ENCODE measurements around the gene NAV3.

The NAV3 gene

GRCh38 chr12:77928078-77928477 lies 97.4 kb downstream of the NAV3 start:
- DNase-seq: no peak

GRCh38 chr12:77932216-77932615 lies 101.5 kb downstream of the NAV3 start:
- DNase-seq: no peak

GRCh38 chr12:77938301-77938700 lies 107.6 kb downstream of the NAV3 start:
- DNase-seq: no peak

GRCh38 chr12:77940011-77940423 lies 109.3 kb downstream of the NAV3 start:
- DNase-seq: no peak

- no peak for DNase-seq
These were observed 109.9 kb downstream of the NAV3 start for GRCh38 chr12:77940567-77940966.

GRCh38 chr12:77941401-77941800 lies 110.7 kb downstream of the NAV3 start:
- DNase-seq: no peak

- DNase-seq: no peak
These were observed 112.8 kb downstream of the NAV3 start for GRCh38 chr12:77943466-77943865.

- DNase-seq: no peak
These were observed 115.9 kb downstream of the NAV3 start for GRCh38 chr12:77946541-77947061.

- no peak for DNase-seq
These were observed 116.6 kb downstream of the NAV3 start for GRCh38 chr12:77947330-77947729.

GRCh38 chr12:77947746-77948145 lies 117.1 kb downstream of the NAV3 start:
- no peak for DNase-seq

GRCh38 chr12:77949943-77950342 lies 119.2 kb downstream of the NAV3 start:
- DNase-seq: no peak

GRCh38 chr12:77953528-77954205 lies 123.0 kb downstream of the NAV3 start:
- no peak for DNase-seq

GRCh38 chr12:77954206-77954555 lies 123.5 kb downstream of the NAV3 start:
- DNase-seq: no peak

GRCh38 chr12:77957062-77957461 lies 126.4 kb downstream of the NAV3 start:
- DNase-seq: no peak

- DNase-seq: no peak
These were observed 133.0 kb downstream of the NAV3 start for GRCh38 chr12:77963576-77964178.

GRCh38 chr12:77965790-77966189 lies 135.1 kb downstream of the NAV3 start:
- no peak for DNase-seq

- DNase-seq: no peak
These were observed 137.3 kb downstream of the NAV3 start for GRCh38 chr12:77968021-77968420.

GRCh38 chr12:77968571-77968970 lies 137.9 kb downstream of the NAV3 start:
- DNase-seq: no peak

- no peak for DNase-seq
These were observed 142.9 kb downstream of the NAV3 start for GRCh38 chr12:77973579-77973978.

- DNase-seq: no peak
These were observed 144.0 kb downstream of the NAV3 start for GRCh38 chr12:77974645-77975044.

- no peak for DNase-seq
These were observed 149.0 kb downstream of the NAV3 start for GRCh38 chr12:77979597-77980250.

- no peak for DNase-seq
These were observed 150.1 kb downstream of the NAV3 start for GRCh38 chr12:77980782-77981181.

GRCh38 chr12:77983859-77984258 lies 153.2 kb downstream of the NAV3 start:
- DNase-seq: no peak

GRCh38 chr12:77992760-77993159 lies 162.1 kb downstream of the NAV3 start:
- no peak for DNase-seq
